ENCODE results near the gene TSEN15. TPM values are rescaled to one million over a fixed set of nuclear protein-coding genes. Genes with fewer than 3 reads are reported as not detected.

Gene TSEN15
- total and polyA plus RNA-seq, 10 of the 15 experiments (the other 5 are each of a cell fraction or from before 2014, with no cell fraction given), result 21.1 to 136 (median 70.2) TPM

GRCh38 chr1:184037849-184038591 is 13.5 kb upstream of the TSEN15 start:
- ChIA-PET RAD21 (ENCODE audit: unreplicated experiment) (interaction anchor here (1.4 kb wide), 1 partner anchor 13 kb away, joined by 8 read pairs; the partner anchor contains the start of gene TSEN15), CTCF (interaction anchor here (0.6 to 1.2 kb wide), 2 partner anchors 13 to 416 kb away, joined by 3 to 6 read pairs; partner anchors contain the start of gene TSEN15), SMC1A (ENCODE audit: uncharacterized antibody, unreplicated experiment) (interaction anchor here (0.8 to 1.2 kb wide), 3 partner anchors 14 to 66 kb away, joined by 3 to 4 read pairs (median 3); partner anchors contain the start of gene TSEN15), POLR2A (interaction anchor here (0.7 to 1.2 kb wide), 2 partner anchors 82 to 150 kb away, joined by 3 to 4 read pairs; no protein-coding TSS in a partner anchor)
- H3K9ac ChIP-seq (ENCODE audit: control insufficient read depth, insufficient read depth, low read length), result no peak overlapping the region
- H2AFZ ChIP-seq (ENCODE audit: control insufficient read depth, low read depth, low read length), result no peak overlapping the region
- in situ Hi-C loops (cut with MboI), result no loop called here
- H3K79me2 ChIP-seq (ENCODE audit: control insufficient read depth, insufficient read depth, low read length), result no peaks in the 10 kb centered on the region
- no TSS peak for BruUV-seq (replicated peaks)
- no peaks in the 10 kb centered on the region for H4K20me1 ChIP-seq (ENCODE audit: control insufficient read depth, insufficient read depth)
- ATAC-seq (no peak), FAIRE-seq (no peak), DNase-seq (ENCODE audit: low read depth, low spot score) (no peak)
- TF ChIP-seq CBFB (IDR thresholded peaks at IDR 0.05; ENCODE audit: low read depth) (0 out of 2 replicates have a peak, but pooled peaks have one; percentile 7), SREBF2 (IDR thresholded peaks at IDR 0.05; ENCODE audit: low read length) (no peak)
- H3K27ac ChIP-seq (ENCODE audit: control insufficient read depth, insufficient read depth), result no peak overlapping the region
- no peak overlapping the region; the same call in 1 of the 2 replicates for H3K4me2 ChIP-seq (ENCODE audit: control insufficient read depth, insufficient read depth)
- no peaks in the 10 kb centered on the region for H3K9me3 ChIP-seq (replicated peaks; ENCODE audit: control insufficient read depth, insufficient read depth, low read length)
- H3K4me1 ChIP-seq (ENCODE audit: control insufficient read depth, insufficient read depth, low read length), result peaks cover 4% of the 10 kb centered on the region
- intact Hi-C loops (cut with micrococcal nuclease; ENCODE audit: unreplicated experiment), result loop anchor here (2.0 kb wide), 1 partner anchor 49 kb away; no protein-coding TSS in a partner anchor
- H3K4me3 ChIP-seq, result no peak overlapping the region; the same call in 1 of the 2 replicates
- H3K36me3 ChIP-seq (ENCODE audit: control insufficient read depth in 2 of 2, insufficient read depth in 2 of 2, low read length in 1 of 2), result no peaks in the 10 kb centered on the region
- 35% methylated on average over 9 of the region's 13 CpGs for WGBS (ENCODE audit: insufficient coverage, insufficient replicate concordance, low lambda C conversion rate, missing lambda C conversion rate)
- H3K27me3 ChIP-seq (replicated peaks in 1 of 2; ENCODE audit: control insufficient read depth in 2 of 2, insufficient read depth in 2 of 2, low read length in 1 of 2), result peaks cover 8 to 38% of the 10 kb centered on the region in 2 experiments

GRCh38 chr1:184039126-184039525 is 12.4 kb upstream of the TSEN15 start:
- in situ Hi-C loops (cut with MboI), result no loop called here
- H3K79me2 ChIP-seq (ENCODE audit: control insufficient read depth, insufficient read depth, low read length), result no peaks in the 10 kb centered on the region
- 64% methylated on average over 4 of the region's 4 CpGs for WGBS (ENCODE audit: insufficient coverage, insufficient replicate concordance, low lambda C conversion rate, missing lambda C conversion rate)
- FAIRE-seq (no peak), ATAC-seq (no peak), DNase-seq (ENCODE audit: low read depth, low spot score) (no peak)
- no peaks in the 10 kb centered on the region for H4K20me1 ChIP-seq (ENCODE audit: control insufficient read depth, insufficient read depth)
- POLR2A ChIA-PET, result interaction anchor here (1.2 kb wide), 1 partner anchor 83 kb away, joined by 3 read pairs; no protein-coding TSS in a partner anchor
- H2AFZ ChIP-seq (ENCODE audit: control insufficient read depth, low read depth, low read length), result no peak overlapping the region
- H3K36me3 ChIP-seq (ENCODE audit: control insufficient read depth in 2 of 2, insufficient read depth in 2 of 2, low read length in 1 of 2), result no peaks in the 10 kb centered on the region
- H3K9ac ChIP-seq (ENCODE audit: control insufficient read depth, insufficient read depth, low read length), result no peak overlapping the region
- peaks cover 4% of the 10 kb centered on the region for H3K4me1 ChIP-seq (ENCODE audit: control insufficient read depth, insufficient read depth, low read length)
- RAD21 ChIA-PET (ENCODE audit: unreplicated experiment), result interaction anchor here (1.4 kb wide), 2 partner anchors 12 to 18 kb away, joined by 3 to 8 read pairs; partner anchors contain the start of gene TSEN15
- peaks cover 8 to 32% of the 10 kb centered on the region in 2 experiments for H3K27me3 ChIP-seq (replicated peaks in 1 of 2; ENCODE audit: control insufficient read depth in 2 of 2, insufficient read depth in 2 of 2, low read length in 1 of 2)
- no peak overlapping the region for H3K27ac ChIP-seq (ENCODE audit: control insufficient read depth, insufficient read depth)
- CTCF ChIA-PET, result interaction anchor here (1.2 kb wide), 1 partner anchor 12 kb away, joined by 6 read pairs; the partner anchor contains the start of gene TSEN15
- H3K4me3 ChIP-seq, result no peak overlapping the region
- BruUV-seq (replicated peaks), result no TSS peak
- intact Hi-C loops (cut with micrococcal nuclease; ENCODE audit: unreplicated experiment), result loop anchor here (2.0 kb wide), 1 partner anchor 50 kb away; no protein-coding TSS in a partner anchor
- no peak overlapping the region for H3K4me2 ChIP-seq (ENCODE audit: control insufficient read depth, insufficient read depth)
- SMC1A ChIA-PET (ENCODE audit: uncharacterized antibody, unreplicated experiment), result interaction anchor here (0.7 to 1.8 kb wide), 7 partner anchors 8 to 68 kb away, joined by 3 to 5 read pairs (median 3); partner anchors contain the start of gene TSEN15
- no peaks in the 10 kb centered on the region for H3K9me3 ChIP-seq (replicated peaks; ENCODE audit: control insufficient read depth, insufficient read depth, low read length)
- TF ChIP-seq SPI1 (IDR thresholded peaks at IDR 0.05; ENCODE audit: borderline replicate concordance, insufficient read depth, low read depth, low read length) (no peak), CHD4 (IDR thresholded peaks at IDR 0.05) (no peak), PAX5 (IDR thresholded peaks at IDR 0.05; ENCODE audit: borderline replicate concordance, low read depth, low read length) (no peak), LARP7 (IDR thresholded peaks at IDR 0.05) (no peak), MAX (IDR thresholded peaks at IDR 0.05; ENCODE audit: low read depth, low read length) (no peak), IKZF2 (IDR thresholded peaks at IDR 0.05) (no peak), ZNF24 (IDR thresholded peaks at IDR 0.05) (no peak), IRF4 (IDR thresholded peaks at IDR 0.05; ENCODE audit: low read depth, low read length) (no peak), NR2F1 (conservative IDR thresholded peaks at IDR 0.05) (no peak), IRF3 (IDR thresholded peaks at IDR 0.05) (no peak), MTA3 (IDR thresholded peaks at IDR 0.05; ENCODE audit: borderline replicate concordance, low read length) (no peak), MLLT1 (IDR thresholded peaks at IDR 0.05) (no peak)
